RWPE1 (cell line): ENCODE results near the gene ZNF74.

Experiments used
- CTCF ChIA-PET: fragments of 350-600 bp; sonication (Branson Sonifier 250); formaldehyde crosslinking; extraction: SDS; loops from one replicate; lab custom pipeline; 2021; lab: Yijun Ruan, JAX
- POLR2A ChIA-PET: fragments of 400-600 bp; formaldehyde crosslinking; extraction: SDS; loops from one replicate; lab custom pipeline; 2020; ENCODE audit warnings: antibody characterized with exemption; ENCODE audit not compliant: low non-redundant PET; lab: Yijun Ruan, JAX
- DNase-seq: peaks from one replicate; pipeline ENCODE4 v3.0.0; 2012; ENCODE audit warnings: low spot score
- H3K27ac ChIP-seq: fragments of 450-650 bp; 2 replicates; pipeline ENCODE4 v1.5.1; 2017
- TF ChIP-seq, protein P1 (sequence below): fragments of 450-650 bp; conservative IDR thresholded peaks from 2 replicates; pipeline ENCODE4 v1.5.1; 2017; ENCODE audit warnings: low read depth, mild to moderate bottlenecking

The ZNF74 gene

GRCh38 chr22:20451920-20452319 lies 58.0 kb downstream of the ZNF74 start:
- POLR2A ChIA-PET, result no interaction called here
- TF ChIP-seq, protein P1, sequence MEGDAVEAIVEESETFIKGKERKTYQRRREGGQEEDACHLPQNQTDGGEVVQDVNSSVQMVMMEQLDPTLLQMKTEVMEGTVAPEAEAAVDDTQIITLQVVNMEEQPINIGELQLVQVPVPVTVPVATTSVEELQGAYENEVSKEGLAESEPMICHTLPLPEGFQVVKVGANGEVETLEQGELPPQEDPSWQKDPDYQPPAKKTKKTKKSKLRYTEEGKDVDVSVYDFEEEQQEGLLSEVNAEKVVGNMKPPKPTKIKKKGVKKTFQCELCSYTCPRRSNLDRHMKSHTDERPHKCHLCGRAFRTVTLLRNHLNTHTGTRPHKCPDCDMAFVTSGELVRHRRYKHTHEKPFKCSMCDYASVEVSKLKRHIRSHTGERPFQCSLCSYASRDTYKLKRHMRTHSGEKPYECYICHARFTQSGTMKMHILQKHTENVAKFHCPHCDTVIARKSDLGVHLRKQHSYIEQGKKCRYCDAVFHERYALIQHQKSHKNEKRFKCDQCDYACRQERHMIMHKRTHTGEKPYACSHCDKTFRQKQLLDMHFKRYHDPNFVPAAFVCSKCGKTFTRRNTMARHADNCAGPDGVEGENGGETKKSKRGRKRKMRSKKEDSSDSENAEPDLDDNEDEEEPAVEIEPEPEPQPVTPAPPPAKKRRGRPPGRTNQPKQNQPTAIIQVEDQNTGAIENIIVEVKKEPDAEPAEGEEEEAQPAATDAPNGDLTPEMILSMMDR, result no peak
- CTCF ChIA-PET, result no interaction called here
- DNase-seq, result no peak
- H3K27ac ChIP-seq, result no peak overlapping the region

DNA sequence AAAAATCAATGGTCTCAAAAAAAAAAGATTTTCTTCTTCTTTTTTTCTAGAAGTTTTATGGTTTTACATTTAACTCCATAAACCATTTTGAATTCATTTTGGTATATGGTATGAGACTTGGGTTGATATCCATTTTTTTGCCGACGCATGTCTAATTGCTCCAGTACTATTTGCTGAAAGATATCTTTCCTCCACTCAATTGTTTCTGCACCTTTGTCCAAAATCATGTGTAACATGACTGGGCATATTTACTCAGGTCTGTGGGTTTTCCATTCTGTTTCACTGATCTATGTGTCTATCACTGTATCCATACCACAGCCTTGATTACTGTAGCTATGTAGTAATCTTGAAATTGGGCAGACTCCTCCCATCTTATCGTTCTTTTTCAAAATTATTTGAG lies 59.3 kb downstream of the ZNF74 start:
- CTCF ChIA-PET, result interaction anchor here (1.9 kb wide), 1 partner anchor 35 kb away, joined by 4 read pairs; no protein-coding TSS in a partner anchor
- TF ChIP-seq, protein P1, result no peak

GRCh38 chr22:20455709-20456063 lies 61.7 kb downstream of the ZNF74 start:
- no peak overlapping the region for H3K27ac ChIP-seq
- CTCF ChIA-PET, result no interaction called here
- POLR2A ChIA-PET, result no interaction called here
- DNase-seq, result no peak
- TF ChIP-seq, protein P1, result no peak

More for the DNA sequence above, 59.3 kb downstream of the ZNF74 start:
- DNase-seq, result no peak
- H3K27ac ChIP-seq, result no peak overlapping the region
- POLR2A ChIA-PET, result no interaction called here

DNA sequence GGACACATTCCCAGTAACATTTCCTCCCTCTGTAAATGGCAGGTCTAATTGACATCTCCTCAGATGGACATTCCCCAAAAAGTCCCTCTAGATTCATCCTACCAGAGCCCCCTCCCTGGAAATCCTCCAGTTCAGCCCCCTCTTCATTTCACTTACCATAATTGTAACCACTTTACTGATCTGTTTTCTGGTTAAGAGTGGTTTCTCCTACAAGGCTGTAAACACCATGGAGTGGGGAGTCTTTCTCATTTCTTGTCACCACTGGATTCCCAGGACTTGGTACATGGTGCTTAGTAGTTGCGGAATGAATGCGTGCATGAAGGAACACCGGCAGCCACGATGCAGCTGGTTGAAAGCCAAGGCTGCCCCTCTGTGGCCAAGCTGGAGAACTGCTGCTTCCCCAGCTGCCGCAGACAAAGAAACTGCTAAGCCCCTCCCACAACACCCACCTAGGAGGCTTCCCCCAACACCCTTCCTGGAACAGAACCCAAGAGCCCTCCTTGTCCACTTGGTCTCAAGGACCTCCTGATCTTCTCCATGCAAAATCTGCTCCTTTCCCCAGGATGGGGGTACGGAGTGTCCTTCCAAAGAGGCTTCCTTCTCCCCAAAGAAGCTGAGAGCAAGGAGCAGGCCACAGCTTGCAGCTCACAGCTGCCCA lies 62.2 kb downstream of the ZNF74 start:
- peak; percentile 56 for DNase-seq
- ChIA-PET CTCF (interaction anchor here (0.6 to 0.7 kb wide), 4 partner anchors 40 to 164 kb away, joined by 4 to 5 read pairs (median 4); no protein-coding TSS in a partner anchor), POLR2A (no interaction called here)
- H3K27ac ChIP-seq, result 0 out of 2 replicates have a peak overlapping the region, but pooled peaks have one; percentile 10
- TF ChIP-seq, protein P1, result peak; percentile 92

DNA sequence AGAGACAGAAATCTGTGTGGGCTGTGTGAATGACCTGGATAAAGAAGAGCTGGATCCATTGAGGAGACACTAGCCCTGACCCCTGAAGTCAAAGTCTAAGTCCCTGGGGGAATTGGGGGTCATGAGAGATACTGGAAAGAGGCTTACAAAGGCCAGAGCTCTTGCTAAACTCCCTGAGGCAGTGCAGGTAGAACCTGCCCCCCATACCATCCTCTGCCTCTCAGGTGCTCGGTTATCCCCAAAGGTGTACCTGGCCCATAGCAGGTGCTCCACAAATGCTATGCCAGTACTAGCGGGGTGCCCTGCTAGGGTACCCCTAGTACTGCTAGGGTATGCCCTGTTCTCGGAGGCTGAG lies 62.7 kb downstream of the ZNF74 start:
- CTCF ChIA-PET, result interaction anchor here (0.6 to 0.7 kb wide), 6 partner anchors 16 to 163 kb away, joined by 3 to 5 read pairs (median 4); no protein-coding TSS in a partner anchor
- no peak for DNase-seq
- 0 out of 2 replicates have a peak overlapping the region, but pooled peaks have one; percentile 10 for H3K27ac ChIP-seq
- POLR2A ChIA-PET, result no interaction called here
- TF ChIP-seq, protein P1, result no peak

DNA sequence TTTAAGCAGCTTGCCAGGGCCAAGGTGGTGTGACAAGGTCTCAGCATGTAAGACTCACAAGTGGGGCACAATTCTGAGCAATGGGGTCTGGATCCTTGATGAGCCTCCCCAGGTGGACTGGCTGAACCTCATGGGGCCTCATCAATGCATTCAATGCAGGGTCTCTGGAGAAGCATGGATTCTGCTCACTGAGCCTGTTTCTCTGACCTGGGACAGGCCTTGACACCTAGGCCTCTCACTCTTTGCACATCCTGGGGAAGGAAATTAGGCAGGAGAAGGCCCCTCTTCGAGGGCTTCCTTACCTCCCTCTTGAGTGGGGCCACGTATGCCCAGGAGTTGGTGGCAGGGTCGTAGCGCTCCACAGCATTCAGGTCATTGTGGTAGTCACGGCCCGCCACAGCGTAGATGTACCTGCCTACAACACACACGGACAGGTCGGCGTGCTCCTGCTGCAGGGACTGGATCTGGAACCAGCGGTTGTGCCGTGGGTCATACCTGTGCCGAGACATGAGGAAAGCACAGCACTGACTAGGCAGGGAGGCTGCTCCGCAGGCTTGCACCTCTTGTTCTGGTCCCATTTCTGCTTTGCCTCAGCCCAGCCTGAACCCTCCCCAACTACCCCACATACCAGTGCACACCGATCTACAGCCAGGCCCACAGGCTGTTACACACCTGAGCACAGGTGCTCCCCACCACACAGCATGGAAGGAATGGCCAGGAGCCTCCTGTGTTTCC lies 63.7 kb downstream of the ZNF74 start:
- CTCF ChIA-PET, result no interaction called here
- TF ChIP-seq, protein P1, result no peak
- no peak for DNase-seq

More for the DNA sequence above, 63.7 kb downstream of the ZNF74 start:
- POLR2A ChIA-PET, result no interaction called here
- H3K27ac ChIP-seq, result no peak overlapping the region
